Mesenteric fat pad (tissue), 1 donor: ENCODE data around the gene RTCB. TPM values are rescaled to one million over a fixed set of nuclear protein-coding genes. Genes with fewer than 3 reads are reported as not detected.
A peak's percentile ranks its signal among the peaks of the same experiment; 100 is the strongest.
"Not testable (repeated sequence)": the region's sequence is repeated elsewhere in the genome, so short reads cannot be mapped to it uniquely, and the experiment has no call there.

Source experiments
- DNase-seq: peaks from one replicate; pipeline ENCODE4 v3.0.0-alpha.2; 2020; ENCODE audit warnings: low spot score
- total RNA-seq: library from RNA; stranded (reverse); fragmentation: NEBNext Ultra II Directional; extraction: Animal tissue kit (Norgen Biotek cat#: 25700); gene quantifications from one replicate; pipeline ENCODE4 v1.2.1, GENCODE V29; 2021
- donor health status: DM: yes; HTN: yes; CAD: no.

RTCB gene
- total RNA-seq, 1 donor from 2014 or later: 55.1 TPM

DNA sequence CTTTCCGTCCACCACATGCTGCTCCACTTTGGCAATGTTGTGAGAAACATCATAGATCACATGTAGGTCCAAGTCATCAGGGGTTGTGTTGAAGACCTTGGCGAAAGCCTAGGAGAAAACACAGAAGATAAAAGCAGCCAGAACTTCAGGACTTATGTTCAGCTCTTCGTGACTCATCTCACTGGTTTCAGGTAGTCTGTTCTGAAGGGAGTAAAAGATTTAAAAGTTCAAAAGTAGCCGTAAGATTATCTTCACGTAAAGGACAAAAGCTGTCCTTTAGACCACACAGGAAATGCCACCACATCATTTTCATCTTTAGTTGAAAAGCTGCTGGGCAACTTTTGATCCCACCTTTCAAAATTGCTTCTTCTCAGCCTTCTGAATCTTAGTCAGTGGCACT is 16.9 kb downstream of the RTCB start:
- DNase-seq: no peak

DNA sequence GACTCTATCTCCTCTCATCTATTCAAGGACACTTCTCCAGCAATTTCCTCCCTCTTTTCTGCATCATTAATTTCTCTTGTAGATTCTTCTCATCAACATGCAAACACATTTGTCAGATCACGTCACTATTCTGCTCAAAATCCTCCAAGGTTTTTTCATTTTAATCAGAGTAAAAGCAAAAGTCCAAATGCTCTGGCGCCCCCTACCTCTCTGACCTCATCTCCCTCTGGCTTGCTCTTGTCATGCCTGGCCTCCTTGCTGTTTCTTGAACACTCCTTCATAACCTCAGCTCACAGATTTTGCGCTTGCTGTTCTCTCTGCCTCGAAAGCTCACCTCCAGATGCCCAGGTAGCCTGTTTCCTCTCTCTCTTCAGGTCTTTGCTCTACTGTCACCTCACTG is 22.4 kb downstream of the RTCB start:
- DNase-seq: no peak

DNA sequence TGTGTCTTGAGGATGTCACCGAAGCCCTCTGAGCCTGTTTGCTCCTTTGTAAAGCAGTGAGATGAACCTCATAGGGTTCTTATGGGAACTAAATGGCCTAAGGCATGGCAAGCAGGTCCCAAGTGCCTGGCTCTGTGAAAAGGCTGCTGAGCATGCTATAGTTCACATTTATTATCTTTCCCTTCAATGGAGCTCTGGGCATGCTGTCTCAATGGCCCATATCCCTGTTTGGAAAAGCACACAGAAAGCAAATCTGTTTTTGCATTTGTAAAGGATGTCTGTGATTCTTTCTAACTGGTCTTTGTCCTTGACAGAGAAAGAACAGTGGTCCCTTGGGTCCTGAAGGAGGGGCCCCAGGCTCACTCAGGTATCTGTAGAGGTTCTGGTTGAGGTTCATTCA is 26.4 kb downstream of the RTCB start:
- DNase-seq: no peak

DNA sequence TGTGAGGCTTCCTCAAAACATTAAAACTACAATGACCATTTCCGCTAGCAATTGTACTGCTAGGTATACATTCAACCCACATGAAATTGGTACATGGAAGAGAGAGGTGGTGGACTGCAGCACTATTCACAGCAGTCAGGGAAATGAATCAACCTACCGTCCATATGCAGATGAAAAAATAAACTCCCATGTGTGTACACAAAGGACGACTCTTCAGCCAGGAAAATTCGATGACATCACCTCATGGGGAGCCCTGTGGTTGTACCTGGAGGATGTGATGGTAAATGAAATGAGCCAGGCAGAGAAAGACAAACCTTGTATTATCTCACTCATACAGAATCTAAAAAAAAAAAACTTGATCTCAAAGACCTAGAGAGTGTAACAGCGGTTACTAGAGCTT is 31.1 kb downstream of the RTCB start:
- no peak for DNase-seq

DNA sequence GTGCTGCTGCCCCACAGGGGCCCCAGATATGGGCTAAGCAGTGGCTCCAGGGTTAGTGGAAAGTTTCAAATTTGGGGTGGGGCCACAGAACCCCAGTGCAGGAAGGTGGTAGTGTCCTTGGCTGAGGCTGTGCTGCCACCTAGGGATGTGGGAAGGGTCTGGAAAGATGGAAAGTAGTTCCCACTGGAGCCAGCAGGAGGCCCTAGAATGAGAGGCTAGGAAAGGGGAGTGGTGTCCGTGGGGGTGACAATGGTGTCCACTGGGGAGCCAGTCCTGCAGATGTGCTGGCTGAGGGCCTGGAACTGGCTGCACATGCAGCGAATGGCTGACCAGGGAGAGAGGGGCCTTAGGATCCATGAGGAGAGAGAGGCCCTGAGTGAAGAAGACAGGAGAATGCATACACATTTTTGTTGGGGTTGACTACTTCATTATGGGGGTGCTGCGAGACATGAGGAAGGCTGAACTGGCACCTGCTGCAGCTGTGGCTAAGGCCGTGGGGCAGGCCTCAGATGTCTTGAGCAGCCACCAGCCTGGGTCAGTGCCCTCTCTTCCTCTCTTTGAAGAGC is 33.3 kb downstream of the RTCB start:
- no peak for DNase-seq

DNA sequence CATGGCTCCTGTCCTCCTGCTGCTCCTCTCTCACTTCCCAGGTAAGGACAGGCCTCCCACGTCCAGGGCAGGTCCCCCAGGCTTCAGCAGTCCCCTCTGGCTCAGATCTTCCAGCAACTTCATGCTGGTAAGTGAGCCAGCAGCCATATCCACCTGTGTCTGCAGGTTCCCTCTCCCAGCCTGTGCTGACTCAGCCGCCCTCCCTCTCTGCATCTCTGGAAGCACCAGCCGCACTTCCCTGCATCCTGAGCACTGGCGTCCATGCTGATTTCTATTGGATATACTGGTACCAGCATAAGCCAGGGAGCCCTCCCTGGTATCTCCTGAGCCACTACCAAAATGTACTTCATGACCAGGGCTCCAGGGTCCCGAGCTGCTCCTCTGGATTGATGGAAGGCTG is 35.4 kb downstream of the RTCB start:
- no peak for DNase-seq

DNA sequence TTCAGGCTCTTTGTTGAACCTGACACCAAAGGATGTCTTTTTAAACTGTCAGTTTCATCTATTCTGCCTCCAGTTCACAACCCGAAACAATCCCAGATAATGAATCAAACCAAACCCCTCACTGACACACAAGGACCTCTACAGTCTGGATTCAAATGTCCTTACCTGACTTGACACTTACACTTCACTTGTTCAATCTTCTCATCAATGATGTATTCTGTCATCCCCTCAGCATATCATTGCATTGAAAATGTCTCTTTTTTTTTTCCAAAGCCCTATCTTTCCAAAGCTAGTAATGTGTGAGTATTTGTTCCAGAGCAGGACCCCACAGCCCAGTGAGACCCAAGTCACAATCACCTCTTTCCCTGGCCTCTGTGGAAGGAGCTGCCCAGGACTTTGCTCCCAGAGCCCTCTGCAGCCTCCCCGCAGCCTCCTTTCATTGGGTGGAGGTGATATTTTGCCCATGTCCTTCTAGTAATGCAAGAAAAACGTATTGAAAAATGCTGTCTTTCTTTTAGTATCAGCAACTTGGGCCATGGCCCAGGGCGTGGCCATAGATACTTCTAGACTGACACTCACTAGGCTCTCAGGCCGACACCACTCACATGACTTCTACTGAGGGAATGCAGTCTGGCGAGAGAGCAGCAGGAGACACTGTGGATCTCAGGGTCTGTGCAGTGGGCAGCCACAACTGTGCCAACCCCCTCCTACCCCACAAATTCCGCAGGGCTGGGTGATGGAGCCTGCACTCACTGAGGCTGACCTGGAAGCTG is 36.2 kb downstream of the RTCB start:
- DNase-seq: no peak

DNA sequence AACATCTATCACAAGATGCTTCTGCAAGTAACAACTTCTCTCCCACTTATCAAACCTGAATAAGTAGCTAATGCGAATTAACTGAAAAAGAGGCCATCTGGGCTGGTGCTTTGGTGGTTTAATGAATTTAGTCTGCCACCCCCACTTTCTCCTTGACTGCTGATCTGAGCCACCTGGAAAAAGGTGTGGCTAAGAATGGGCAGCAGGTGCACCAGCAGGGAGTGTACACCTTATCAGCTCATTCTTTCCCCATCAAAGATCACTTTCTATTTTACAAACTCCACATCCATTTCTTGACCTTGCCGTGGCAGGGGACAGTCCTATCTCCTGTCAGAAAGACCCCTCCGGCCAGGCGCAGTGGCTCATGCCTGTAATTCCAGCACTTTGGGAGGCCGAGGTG is 47.8 kb downstream of the RTCB start:
- DNase-seq: no peak

GRCh38 chr22:32361257-32361656 is 50.8 kb downstream of the RTCB start:
- no peak for DNase-seq

- DNase-seq: not testable (repeated sequence)
Measured at GRCh38 chr22:32360096-32360495, 52.0 kb downstream of the RTCB start.

DNA sequence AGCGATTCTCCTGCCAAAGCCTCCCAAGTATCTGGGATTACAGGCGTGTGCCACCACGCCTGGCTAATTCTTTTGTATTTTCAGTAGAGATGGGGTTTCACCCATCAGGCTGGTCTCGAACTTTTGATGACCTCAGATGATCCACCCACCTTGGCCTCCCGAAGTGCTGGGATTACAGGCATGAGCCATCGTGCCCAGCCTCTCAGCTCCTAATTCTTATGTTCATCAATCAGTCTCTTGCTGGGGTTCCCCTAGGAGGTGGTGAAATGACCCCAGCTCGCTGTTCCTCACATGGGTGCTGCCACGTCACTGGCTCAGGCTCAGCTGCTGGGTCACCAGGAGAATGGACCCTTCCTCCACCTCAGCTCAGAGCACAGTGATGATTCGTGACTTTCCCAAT is 54.5 kb downstream of the RTCB start, which contains the start of gene RFPL3:
Gene RFPL3 (plus strand): TSS at position 301 of the 400 bp plus-strand sequence. CDS start 205 bp downstream, outside the sequence.
- DNase-seq: not testable (repeated sequence)

GRCh38 chr22:32355760-32356159 is 56.3 kb downstream of the RTCB start:
- DNase-seq: no peak

DNA sequence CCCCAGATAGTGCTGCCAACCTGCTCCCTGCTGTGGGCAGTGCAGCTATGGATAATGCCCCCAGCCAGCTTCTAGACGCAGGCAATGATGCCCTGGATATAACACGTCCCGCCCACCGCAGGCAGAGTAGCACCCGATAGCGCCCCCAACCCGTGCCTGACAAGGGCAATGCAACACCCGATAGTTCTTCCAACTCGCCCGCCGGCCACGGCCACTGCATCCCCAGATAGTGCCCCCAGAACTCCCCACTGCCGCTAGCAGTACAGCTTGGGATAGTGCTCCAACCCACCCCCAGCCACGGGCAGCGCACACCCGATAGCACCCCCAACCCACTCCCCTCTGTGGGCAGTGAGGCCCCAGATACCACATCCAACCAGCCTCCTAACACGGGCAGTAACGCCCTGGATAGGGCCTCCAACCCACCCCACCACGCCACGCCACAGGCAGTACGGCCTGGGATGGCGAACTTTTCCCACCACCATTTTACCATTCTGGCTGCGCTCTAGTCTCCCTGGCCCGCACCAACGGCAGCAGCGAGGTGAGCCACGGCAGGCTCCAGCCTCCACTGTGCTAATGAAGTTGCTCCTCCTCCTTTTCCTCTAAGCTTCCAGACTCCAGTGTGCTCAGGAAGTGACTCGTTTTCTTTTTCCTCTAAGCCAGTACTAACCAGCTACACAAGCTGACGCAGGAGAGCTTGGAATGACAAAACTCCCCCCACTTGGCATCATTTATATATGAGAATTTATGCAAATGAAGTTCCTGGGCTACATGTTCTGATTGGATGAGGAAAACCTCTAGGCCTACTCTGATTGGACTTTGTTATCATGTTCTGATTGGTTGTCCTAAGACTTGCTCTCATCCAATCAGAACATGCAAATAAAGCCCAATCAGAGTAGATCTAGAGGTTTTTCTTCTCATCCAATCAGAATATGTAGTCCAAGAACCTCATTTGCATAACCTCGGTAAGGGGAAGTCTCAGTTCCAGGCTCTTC is 57.4 kb downstream of the RTCB start:
- DNase-seq: no peak

- DNase-seq: no peak
Measured at GRCh38 chr22:32353840-32354239, 58.2 kb downstream of the RTCB start.

- no peak for DNase-seq
Measured at GRCh38 chr22:32353292-32353691, 58.8 kb downstream of the RTCB start.

GRCh38 chr22:32352681-32353080 is 59.4 kb downstream of the RTCB start:
- DNase-seq: no peak

DNA sequence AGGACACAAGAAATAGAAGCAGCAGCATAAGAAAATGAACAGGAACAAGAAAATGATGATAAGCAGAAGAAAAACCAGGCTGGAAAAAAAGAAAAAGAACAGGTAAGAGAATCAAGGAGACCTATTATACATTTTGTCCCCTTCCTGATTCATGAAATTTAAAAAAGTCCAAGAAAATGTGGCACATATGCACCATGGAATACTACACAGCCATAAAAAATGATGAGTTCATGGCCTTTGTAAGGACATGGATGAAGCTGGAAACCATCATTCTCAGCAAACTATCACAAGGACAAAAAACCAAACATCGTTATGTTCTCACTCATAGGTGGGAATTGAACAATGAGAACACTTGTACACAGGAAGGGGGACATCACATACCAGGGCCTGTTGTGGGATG is 60.2 kb downstream of the RTCB start:
- not testable (repeated sequence) for DNase-seq

DNA sequence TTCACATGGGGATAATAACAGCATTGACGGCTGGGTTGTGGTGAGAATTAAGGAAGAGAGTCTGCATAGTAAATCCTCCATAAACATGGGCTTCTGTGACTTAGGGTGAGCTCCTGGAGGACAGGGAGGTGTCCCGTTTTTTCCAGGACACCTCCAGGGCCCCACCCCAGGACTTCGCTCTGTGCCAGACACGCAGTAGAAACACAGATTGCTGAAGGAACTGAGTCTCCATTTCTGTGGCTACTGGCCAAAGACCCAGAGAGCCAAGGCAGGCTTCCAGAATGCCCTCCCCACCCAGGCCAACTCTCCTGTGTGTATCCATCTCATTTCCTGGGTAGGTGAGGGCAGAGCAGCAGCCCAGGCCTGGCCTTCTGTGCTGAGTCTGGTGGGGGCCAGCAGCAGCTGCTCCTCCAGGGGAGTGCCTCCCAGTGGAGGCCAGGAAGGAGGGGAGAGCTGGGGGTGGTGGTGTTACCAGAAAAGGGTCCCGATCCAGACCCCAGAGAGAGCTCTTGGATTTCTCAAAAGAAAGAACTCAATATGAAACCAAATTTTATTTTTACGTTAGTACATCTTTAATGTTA is 63.9 kb downstream of the RTCB start:
- peak; percentile 71 for DNase-seq

- DNase-seq: no peak
Measured at GRCh38 chr22:32343941-32344340, 68.1 kb downstream of the RTCB start.

GRCh38 chr22:32342977-32343376 is 69.1 kb downstream of the RTCB start:
- no peak for DNase-seq

GRCh38 chr22:32341122-32341740 is 70.8 kb downstream of the RTCB start:
- peak; percentile 51 for DNase-seq
